Activated T-helper 1 cell treated with anti-CD3 and anti-CD28 coated beads, Interleukin-12 subunit alpha, Interleukin-12 subunit beta, Interleukin-2, Interleukin-4 antibody, amounts not matched to agents 30 ng/mL and 10 ng/mL and 1 ng/mL, durations not matched to agents 14 hours and 24 hours and 36 hours (primary cell): Measurements from ENCODE around the gene PITX3. TPM values are rescaled to one million over a fixed set of nuclear protein-coding genes. Genes with fewer than 3 reads are reported as not detected.
A peak's percentile ranks its signal among the peaks of the same experiment; 100 is the strongest.

Source experiments
- DNase-seq: peaks from one replicate; pipeline ENCODE4 v3.0.0; 2021; ENCODE audit warnings: low spot score
- H3K27ac Mint-ChIP-seq: one replicate; pipeline ENCODE4 v1.8.0; 2021; ENCODE audit warnings: mild to moderate bottlenecking, mixed read lengths
- H3K27me3 Mint-ChIP-seq: one replicate; pipeline ENCODE4 v1.8.0; 2022; ENCODE audit warnings: mild to moderate bottlenecking, moderate library complexity, mixed read lengths; ENCODE audit not compliant: insufficient read depth
- H3K36me3 Mint-ChIP-seq: one replicate; pipeline ENCODE4 v1.8.0; 2021; ENCODE audit warnings: low read depth, mixed read lengths
- H3K4me1 Mint-ChIP-seq: one replicate; pipeline ENCODE4 v1.8.0; 2021; ENCODE audit warnings: low read depth, mixed read lengths
- H3K4me3 Mint-ChIP-seq: one replicate; pipeline ENCODE4 v1.8.0; 2021; ENCODE audit warnings: mild to moderate bottlenecking, moderate library complexity, mixed read lengths
- H3K9me3 Mint-ChIP-seq: one replicate; pipeline ENCODE4 v1.8.0; 2021; ENCODE audit warnings: mixed read lengths
- intact Hi-C: fragments of 100-400 bp; cut with micrococcal nuclease; formaldehyde crosslinking; loops from one replicate; pipeline ENCODE4 v1.15.1; 2024
- total RNA-seq: library from RNA; stranded (reverse); gene quantifications from 2 replicates; pipeline ENCODE4 v1.2.3, GENCODE V29; 2022

Gene PITX3
- total RNA-seq, 1 donor from 2014 or later = 0.44 TPM

GRCh38 chr10:102247734-102248133 lies 6.4 kb upstream of the PITX3 start:
- Mint-ChIP-seq H3K9me3 (no peaks in the 10 kb centered on the region), H3K27me3 (no peaks in the 10 kb centered on the region), H3K36me3 (peaks cover 19% of the 10 kb centered on the region), H3K27ac (peak overlapping the region; percentile 4), H3K4me3 (peak overlapping the region; percentile 96), H3K4me1 (peaks cover 30% of the 10 kb centered on the region)
- intact Hi-C loops = loop anchor here (10.0 kb wide), 1 partner anchor 467 kb away; the partner anchor contains the start of genes ARL3 and SFXN2
- DNase-seq = no peak

DNA sequence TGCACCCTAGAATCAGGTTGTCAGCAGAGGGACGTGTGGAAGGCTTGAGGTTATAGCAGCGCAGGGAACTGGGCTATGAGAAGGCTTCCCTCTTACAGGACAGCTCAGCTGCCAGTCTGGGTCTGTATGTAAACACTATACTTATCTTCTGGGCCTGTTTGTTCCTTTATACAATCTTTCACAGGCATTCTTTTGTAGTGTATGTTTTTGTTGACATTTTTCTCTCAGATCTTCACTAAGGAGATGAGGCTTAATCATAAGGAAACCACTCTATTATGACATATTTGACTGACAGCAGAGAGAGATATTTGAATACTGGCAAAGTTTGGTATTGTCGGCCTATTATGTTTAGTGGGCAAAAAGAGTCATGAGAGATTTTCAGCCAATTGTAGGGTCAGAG lies 4.9 kb upstream of the PITX3 start:
- peak overlapping the region; percentile 69 for H3K27ac Mint-ChIP-seq
- H3K36me3 Mint-ChIP-seq = peaks cover 19% of the 10 kb centered on the region
- no peak for DNase-seq
- no peaks in the 10 kb centered on the region for H3K9me3 Mint-ChIP-seq
- H3K4me1 Mint-ChIP-seq = peaks cover 38% of the 10 kb centered on the region
- H3K27me3 Mint-ChIP-seq = peaks cover 5% of the 10 kb centered on the region
- H3K4me3 Mint-ChIP-seq = peak overlapping the region; percentile 96
- intact Hi-C loops = loop anchor here (10.0 kb wide), 1 partner anchor 469 kb away; the partner anchor contains the start of genes ARL3 and SFXN2

- DNase-seq = no peak
- Mint-ChIP-seq H3K4me1 (peaks cover 38% of the 10 kb centered on the region), H3K36me3 (peaks cover 18% of the 10 kb centered on the region), H3K9me3 (no peaks in the 10 kb centered on the region), H3K27ac (peak overlapping the region; percentile 91), H3K27me3 (peaks cover 8% of the 10 kb centered on the region), H3K4me3 (peak overlapping the region; percentile 96)
- intact Hi-C loops = loop anchor here (1.0 to 10.0 kb wide), 13 partner anchors 15 to 469 kb away; partner anchors contain the start of genes ACTR1A, ARL3, ARMH3 and CUEDC2
Observed at GRCh38 chr10:102245932-102246251, 4.6 kb upstream of the PITX3 start.

GRCh38 chr10:102245082-102245931 lies 4.0 kb upstream of the PITX3 start, which contains the start of gene GBF1:
GBF1 (plus strand) TSS chr10:102245532; CDS start chr10:102258939, 13,407 bp downstream.
- H3K4me1 Mint-ChIP-seq = peaks cover 38% of the 10 kb centered on the region
- H3K27me3 Mint-ChIP-seq = peaks cover 9% of the 10 kb centered on the region
- intact Hi-C loops = loop anchor here (1.0 to 10.0 kb wide), 13 partner anchors 14 to 469 kb away; partner anchors contain the start of genes ACTR1A, ARL3, ARMH3 and CUEDC2

GRCh38 chr10:102243309-102243708 lies 2.0 kb upstream of the PITX3 start:
- intact Hi-C loops = loop anchor here (10.0 kb wide), 1 partner anchor 471 kb away; the partner anchor contains the start of genes ARL3 and SFXN2
- DNase-seq = no peak
- Mint-ChIP-seq H3K9me3 (no peaks in the 10 kb centered on the region), H3K4me3 (peak overlapping the region; percentile 5), H3K27ac (no peak overlapping the region), H3K4me1 (peaks cover 38% of the 10 kb centered on the region), H3K36me3 (peaks cover 14% of the 10 kb centered on the region), H3K27me3 (peaks cover 25% of the 10 kb centered on the region)

More at GRCh38 chr10:102245082-102245931, 4.0 kb upstream of the PITX3 start, which contains the start of gene GBF1:
- H3K27ac Mint-ChIP-seq = peak within 1 kb of the TSS; percentile 91
- H3K4me3 Mint-ChIP-seq = peak within 1 kb of the TSS; percentile 96
- DNase-seq = peak; percentile 90
- peaks cover 17% of the 10 kb centered on the region for H3K36me3 Mint-ChIP-seq
- no peaks in the 10 kb centered on the region for H3K9me3 Mint-ChIP-seq

- H3K27me3 Mint-ChIP-seq = peaks cover 34% of the 10 kb centered on the region
- peaks cover 26% of the 10 kb centered on the region for H3K4me1 Mint-ChIP-seq
- H3K27ac Mint-ChIP-seq = peak overlapping the region; percentile 1
- no peak for DNase-seq
- intact Hi-C loops = loop anchor here (10.0 kb wide), 1 partner anchor 473 kb away; the partner anchor contains the start of genes ARL3 and SFXN2
- H3K36me3 Mint-ChIP-seq = peaks cover 5% of the 10 kb centered on the region
- peak overlapping the region; percentile 78 for H3K4me3 Mint-ChIP-seq
- H3K9me3 Mint-ChIP-seq = no peaks in the 10 kb centered on the region
Observed at GRCh38 chr10:102242118-102242485, 790 bp upstream of the PITX3 start.

GRCh38 chr10:102241032-102241443 lies 274 bp downstream of the PITX3 start:
- Mint-ChIP-seq H3K4me1 (peaks cover 16% of the 10 kb centered on the region), H3K27ac (no peak overlapping the region), H3K4me3 (peak overlapping the region; percentile 60), H3K36me3 (no peaks in the 10 kb centered on the region), H3K9me3 (no peaks in the 10 kb centered on the region), H3K27me3 (peaks cover 39% of the 10 kb centered on the region)
- no peak for DNase-seq
- intact Hi-C loops = loop anchor here (1.0 to 10.0 kb wide), 7 partner anchors 10 to 474 kb away; partner anchors contain the start of genes ACTR1A, ARL3, ELOVL3 and NOLC1

GRCh38 chr10:102240467-102241031 lies 763 bp downstream of the PITX3 start:
- Mint-ChIP-seq H3K4me3 (peak overlapping the region; percentile 27), H3K36me3 (no peaks in the 10 kb centered on the region), H3K27ac (no peak overlapping the region), H3K27me3 (peaks cover 43% of the 10 kb centered on the region), H3K4me1 (peaks cover 16% of the 10 kb centered on the region), H3K9me3 (no peaks in the 10 kb centered on the region)
- intact Hi-C loops = loop anchor here (1.0 to 10.0 kb wide), 7 partner anchors 9 to 474 kb away; partner anchors contain the start of genes ACTR1A, ARL3, ELOVL3 and NOLC1
- DNase-seq = no peak

GRCh38 chr10:102237711-102238252 lies 3.5 kb downstream of the PITX3 start:
- no peak for DNase-seq
- H3K4me1 Mint-ChIP-seq = peaks cover 7% of the 10 kb centered on the region
- intact Hi-C loops = no loop called here
- H3K36me3 Mint-ChIP-seq = no peaks in the 10 kb centered on the region
- H3K9me3 Mint-ChIP-seq = no peaks in the 10 kb centered on the region
- H3K4me3 Mint-ChIP-seq = no peak overlapping the region
- H3K27ac Mint-ChIP-seq = no peak overlapping the region
- H3K27me3 Mint-ChIP-seq = peaks cover 51% of the 10 kb centered on the region

GRCh38 chr10:102236006-102236405 lies 5.3 kb downstream of the PITX3 start:
- DNase-seq = no peak
- no peak overlapping the region for H3K4me3 Mint-ChIP-seq
- H3K27ac Mint-ChIP-seq = no peak overlapping the region
- no peaks in the 10 kb centered on the region for H3K36me3 Mint-ChIP-seq
- no peaks in the 10 kb centered on the region for H3K4me1 Mint-ChIP-seq
- H3K27me3 Mint-ChIP-seq = peaks cover 54% of the 10 kb centered on the region
- intact Hi-C loops = no loop called here
- H3K9me3 Mint-ChIP-seq = no peaks in the 10 kb centered on the region

DNA sequence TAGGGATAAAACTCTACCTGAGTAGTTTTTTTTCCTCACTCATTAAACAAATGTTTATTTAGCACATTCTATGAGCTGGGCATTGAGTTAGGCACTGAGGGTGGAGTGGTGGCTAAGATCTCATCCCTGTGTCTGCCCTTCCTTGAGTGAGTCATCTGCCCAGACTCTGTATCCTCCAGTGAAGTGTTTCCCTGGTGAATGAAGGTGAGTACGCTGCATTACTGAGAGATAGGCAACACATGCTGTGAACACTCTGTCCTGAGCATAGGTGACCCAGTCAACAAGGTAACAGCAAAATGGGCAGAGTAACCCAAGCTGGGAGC lies 5.8 kb downstream of the PITX3 start:
- DNase-seq = no peak
- Mint-ChIP-seq H3K27me3 (peaks cover 55% of the 10 kb centered on the region), H3K36me3 (no peaks in the 10 kb centered on the region), H3K27ac (no peak overlapping the region), H3K9me3 (no peaks in the 10 kb centered on the region), H3K4me3 (no peak overlapping the region), H3K4me1 (no peaks in the 10 kb centered on the region)
- intact Hi-C loops = no loop called here

GRCh38 chr10:102234888-102235597 lies 6.3 kb downstream of the PITX3 start:
- intact Hi-C loops = no loop called here
- no peaks in the 10 kb centered on the region for H3K9me3 Mint-ChIP-seq
- peaks cover 4% of the 10 kb centered on the region for H3K4me1 Mint-ChIP-seq

More at GRCh38 chr10:102234888-102235597, 6.3 kb downstream of the PITX3 start:
- Mint-ChIP-seq H3K27me3 (peaks cover 55% of the 10 kb centered on the region), H3K4me3 (no peak overlapping the region), H3K27ac (no peak overlapping the region), H3K36me3 (no peaks in the 10 kb centered on the region)
- no peak for DNase-seq
